Kidney (tissue), 14 donors: ENCODE measurements around the gene DAP3. TPM values are rescaled to one million over a fixed set of nuclear protein-coding genes. Genes with fewer than 3 reads are reported as not detected.
"Not testable (repeated sequence)": the region's sequence is repeated elsewhere in the genome, so short reads cannot be mapped to it uniquely, and the experiment has no call there.

Experiments
- DNase-seq, 5 donors: peaks; one replicate each; pipeline ENCODE4 v3.0.0-alpha.2; 2013 to 2020
- FAIRE-seq: peaks from 2 replicates; lab custom pipeline; 2012; peaks lifted over from hg19 to GRCh38; lab: Jason Lieb, UNC
- H3K27ac ChIP-seq, 2 donors: one replicate each; pipeline ENCODE4 v1.7.0; 2013; ENCODE audit warnings: low read depth in 2 of 2, low read length in 2 of 2, inconsistent platforms in 1 of 2
- H3K27me3 ChIP-seq: one replicate; pipeline ENCODE4 v1.7.1; 2013; ENCODE audit warnings: low read length, inconsistent platforms; ENCODE audit not compliant: control insufficient read depth, insufficient read depth
- H3K36me3 ChIP-seq, 3 donors: one replicate each; pipeline versions ENCODE4 v1.7.0 to v1.7.1; 2013; ENCODE audit warnings: low read length in 3 of 3, control low read depth in 1 of 3, inconsistent platforms in 1 of 3; ENCODE audit not compliant: insufficient read depth in 3 of 3, control insufficient read depth in 2 of 3
- H3K4me1 ChIP-seq, 3 donors: one replicate each; pipeline versions ENCODE4 v1.7.0 to v1.7.1; 2013; ENCODE audit warnings: low read length in 3 of 3, inconsistent platforms in 1 of 3, low read depth in 1 of 3; ENCODE audit not compliant: control insufficient read depth in 2 of 3, insufficient read depth in 2 of 3
- H3K4me3 ChIP-seq, 3 donors: one replicate each; pipeline versions ENCODE4 v1.7.0 to v1.8.1; 2013; ENCODE audit warnings: low read length in 3 of 3, control low read depth in 1 of 3, inconsistent platforms in 1 of 3
- H3K9ac ChIP-seq, 3 donors: one replicate each; pipeline versions ENCODE4 v1.7.0 to v1.7.1; 2013; ENCODE audit warnings: low read length in 3 of 3, control low read depth in 1 of 3, inconsistent platforms in 1 of 3
- H3K9me3 ChIP-seq, 3 donors: one replicate each; pipeline versions ENCODE4 v1.7.0 to v1.7.1; 2013; ENCODE audit warnings: low read length in 3 of 3, control low read depth in 1 of 3, inconsistent platforms in 1 of 3; ENCODE audit not compliant: control insufficient read depth in 2 of 3, insufficient read depth in 1 of 3
- intact Hi-C: fragments of 100-400 bp; cut with DNase I; formaldehyde crosslinking; loops from one replicate; pipeline ENCODE4 v1.11.1; 2022
- polyA plus RNA-seq: library from polyadenylated mRNA; stranded (reverse); fragments of 350-450 nt; fragmentation: Illumina TruSeq; extraction: RNeasy Lipid Tissue Mini Kit (QIAGEN cat#74804); gene quantifications from one replicate; pipeline ENCODE4 v1.2.3, GENCODE V29; 2014; ENCODE audit warnings: low read depth, low replicate concordance; ENCODE audit not compliant: insufficient read depth
- total RNA-seq: library from RNA; stranded (reverse); fragmentation: NEBNext Ultra II Directional; extraction: Animal tissue kit (Norgen Biotek cat#: 25700); gene quantifications from one replicate; pipeline ENCODE4 v1.2.1, GENCODE V29; 2021
- TF ChIP-seq, protein P1 (sequence below): IDR thresholded peaks from 3 replicates; pipeline ENCODE4 v1.5.1; 2012; ENCODE audit warnings: mild to moderate bottlenecking, moderate library complexity, borderline replicate concordance; ENCODE audit not compliant: insufficient read depth; ENCODE audit errors: extremely low read depth
- donor health status: control.
- donor health status: control.
- donor health status: control.
- donor health status: control.
- donor health status: control.
- donor health status: DM: yes; HTN: yes; CAD: no.
- donor health status: Normal renal cell carcinoma (clear cell type).

The DAP3 gene
- total and polyA plus RNA-seq, 2 donors from 2014 or later, result 85.2 to 92.2 TPM

- H3K27ac ChIP-seq, result no peak overlapping the region
- no peaks in the 10 kb centered on the region for H3K9me3 ChIP-seq
- peaks cover 0 to 3% (median 0%) of the 10 kb centered on the region in 3 donors for H3K4me1 ChIP-seq
- DNase-seq (no peak), FAIRE-seq (no peak)
- no peak overlapping the region for H3K4me3 ChIP-seq
- intact Hi-C loops, result no loop called here
- no peaks in the 10 kb centered on the region for H3K36me3 ChIP-seq
- no peak overlapping the region for H3K9ac ChIP-seq
- no peaks in the 10 kb centered on the region for H3K27me3 ChIP-seq
- TF ChIP-seq, protein P1, sequence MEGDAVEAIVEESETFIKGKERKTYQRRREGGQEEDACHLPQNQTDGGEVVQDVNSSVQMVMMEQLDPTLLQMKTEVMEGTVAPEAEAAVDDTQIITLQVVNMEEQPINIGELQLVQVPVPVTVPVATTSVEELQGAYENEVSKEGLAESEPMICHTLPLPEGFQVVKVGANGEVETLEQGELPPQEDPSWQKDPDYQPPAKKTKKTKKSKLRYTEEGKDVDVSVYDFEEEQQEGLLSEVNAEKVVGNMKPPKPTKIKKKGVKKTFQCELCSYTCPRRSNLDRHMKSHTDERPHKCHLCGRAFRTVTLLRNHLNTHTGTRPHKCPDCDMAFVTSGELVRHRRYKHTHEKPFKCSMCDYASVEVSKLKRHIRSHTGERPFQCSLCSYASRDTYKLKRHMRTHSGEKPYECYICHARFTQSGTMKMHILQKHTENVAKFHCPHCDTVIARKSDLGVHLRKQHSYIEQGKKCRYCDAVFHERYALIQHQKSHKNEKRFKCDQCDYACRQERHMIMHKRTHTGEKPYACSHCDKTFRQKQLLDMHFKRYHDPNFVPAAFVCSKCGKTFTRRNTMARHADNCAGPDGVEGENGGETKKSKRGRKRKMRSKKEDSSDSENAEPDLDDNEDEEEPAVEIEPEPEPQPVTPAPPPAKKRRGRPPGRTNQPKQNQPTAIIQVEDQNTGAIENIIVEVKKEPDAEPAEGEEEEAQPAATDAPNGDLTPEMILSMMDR, result no peak
Measured at GRCh38 chr1:155698382-155699038, 9.6 kb downstream of the DAP3 start.

GRCh38 chr1:155699062-155699461 is 10.2 kb downstream of the DAP3 start:
- H3K9me3 ChIP-seq, FAIRE-seq, H3K27ac ChIP-seq, H3K4me1 ChIP-seq, H3K9ac ChIP-seq, DNase-seq, intact Hi-C loops, H3K36me3 ChIP-seq, H3K27me3 ChIP-seq, H3K4me3 ChIP-seq: not testable (repeated sequence)

GRCh38 chr1:155701675-155702074 is 12.8 kb downstream of the DAP3 start:
- H3K9ac ChIP-seq, H3K27ac ChIP-seq, DNase-seq, H3K4me1 ChIP-seq, H3K36me3 ChIP-seq, H3K9me3 ChIP-seq, H3K27me3 ChIP-seq, intact Hi-C loops, H3K4me3 ChIP-seq, FAIRE-seq: not testable (repeated sequence)

DNA sequence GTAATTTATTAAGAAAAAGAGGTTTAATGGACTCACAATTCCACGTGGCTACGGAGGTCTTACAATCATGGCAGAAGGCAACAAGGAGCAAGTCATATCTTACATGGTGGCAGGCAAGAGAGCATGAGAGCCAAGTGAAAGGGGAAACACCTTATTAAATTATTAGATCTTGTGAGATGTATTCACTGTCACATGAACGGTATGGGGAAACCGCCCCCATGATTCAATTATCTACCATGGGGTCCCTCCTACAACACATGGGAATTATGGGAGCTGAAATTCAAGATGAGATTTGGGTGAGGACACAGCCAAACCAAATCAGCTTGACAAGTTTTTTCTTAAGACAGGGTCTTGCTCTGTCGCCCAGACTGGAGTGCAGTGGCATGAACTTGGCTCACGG is 14.3 kb downstream of the DAP3 start:
- no peak for FAIRE-seq

DNA sequence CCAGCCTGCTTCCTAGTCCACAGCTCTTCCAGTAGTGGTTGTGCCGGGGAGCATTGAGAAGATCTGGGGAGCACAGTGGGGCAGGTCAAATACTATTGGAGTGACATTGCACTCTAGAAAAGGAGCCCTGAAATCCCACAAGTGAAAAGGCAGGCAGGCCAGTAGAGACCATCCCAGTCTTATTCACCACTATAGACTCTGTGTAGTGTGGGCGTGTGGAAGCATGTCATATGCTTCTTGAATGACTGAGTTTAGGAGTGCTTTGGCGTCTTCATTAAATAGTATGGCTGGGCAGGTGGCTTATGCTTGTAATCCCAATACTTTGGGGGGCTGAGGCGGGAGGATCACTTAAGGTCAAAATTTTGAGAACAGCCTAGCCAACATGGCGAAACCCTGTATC is 15.5 kb downstream of the DAP3 start:
- H3K36me3 ChIP-seq, H3K9me3 ChIP-seq, H3K4me3 ChIP-seq, H3K4me1 ChIP-seq, FAIRE-seq, intact Hi-C loops, H3K27ac ChIP-seq, DNase-seq, H3K9ac ChIP-seq, H3K27me3 ChIP-seq: not testable (repeated sequence)

More for the DNA sequence above, 14.3 kb downstream of the DAP3 start:
- Histone ChIP-seq H3K9ac (no peak overlapping the region), H3K27me3 (no peaks in the 10 kb centered on the region), H3K36me3 (no peaks in the 10 kb centered on the region), H3K27ac (no peak overlapping the region), H3K4me1 (no peaks in the 10 kb centered on the region), H3K4me3 (no peak overlapping the region), H3K9me3 (no peaks in the 10 kb centered on the region)
- DNase-seq, result no peak
- intact Hi-C loops, result no loop called here
- TF ChIP-seq, protein P1, result no peak
